ENCODE measurements around the gene MTAP.

The MTAP gene

GRCh38 chr9:21802418-21803000 is at the start of gene MTAP:
TSS of gene MTAP (plus strand) at chr9:21802636. CDS start at chr9:21802749, 113 bp downstream.
- DNase-seq (ENCODE audit: low read depth, low spot score) = peak; percentile 70

DNA sequence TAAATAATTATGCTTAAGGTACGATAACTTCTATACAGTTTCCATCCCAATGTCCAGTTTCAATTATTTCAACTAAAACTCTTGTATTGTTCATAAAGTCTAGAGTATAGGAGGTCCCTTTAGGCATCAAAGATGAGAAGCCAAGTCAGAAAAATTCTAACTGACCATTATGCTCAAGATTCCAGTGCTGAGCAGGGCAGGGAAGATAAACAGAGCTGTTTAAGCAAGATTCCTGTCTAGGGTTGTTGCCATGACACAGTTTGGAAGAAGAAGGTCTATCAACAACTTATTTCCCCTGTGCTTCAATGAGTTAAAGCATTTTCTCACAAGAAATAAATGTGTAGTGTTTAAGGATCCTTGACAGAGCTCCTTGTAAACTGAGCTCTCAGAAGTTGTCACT is 48.9 kb upstream of the MTAP start:
- no peak for DNase-seq (ENCODE audit: low read depth, low spot score)

DNA sequence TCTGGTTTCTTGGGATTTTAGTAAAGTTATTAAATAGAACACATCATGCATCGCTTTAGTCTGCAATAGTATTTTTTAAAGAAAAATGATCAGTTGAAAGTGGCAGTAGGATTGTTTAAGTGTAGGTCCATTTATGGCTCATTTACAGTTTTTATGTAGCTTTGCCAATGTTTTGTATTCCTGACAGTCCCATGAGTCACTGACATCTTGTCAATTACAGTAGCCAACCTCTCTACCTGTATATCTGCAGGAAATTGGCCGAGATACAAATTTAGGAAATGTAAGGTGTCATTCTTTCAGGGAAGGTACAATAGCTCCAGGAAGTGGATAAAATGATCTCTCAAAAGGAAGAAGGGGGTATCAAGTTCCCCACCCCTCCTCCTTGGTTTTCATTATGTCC is 47.7 kb upstream of the MTAP start:
- no peak for DNase-seq (ENCODE audit: low read depth, low spot score)

DNA sequence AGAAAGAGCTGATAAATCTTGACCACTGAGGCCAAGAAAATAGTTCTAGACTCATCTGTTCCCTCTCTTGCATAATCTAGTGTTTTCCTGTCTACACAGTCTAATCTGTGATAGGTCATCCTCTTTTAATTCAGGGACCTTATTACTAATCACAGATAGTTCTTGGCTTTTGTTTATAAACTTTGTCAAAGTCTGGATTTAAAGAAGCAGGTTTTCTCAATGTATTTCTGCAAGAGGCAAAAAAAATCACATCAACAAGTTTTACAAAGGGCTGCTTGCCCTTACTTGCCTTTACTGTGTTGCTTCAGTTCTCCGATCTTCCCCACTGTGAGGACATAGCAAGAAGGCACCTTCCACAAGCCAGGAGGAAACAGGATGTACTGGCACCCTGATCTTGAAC is 43.9 kb upstream of the MTAP start:
- no peak for DNase-seq (ENCODE audit: low read depth, low spot score)

DNA sequence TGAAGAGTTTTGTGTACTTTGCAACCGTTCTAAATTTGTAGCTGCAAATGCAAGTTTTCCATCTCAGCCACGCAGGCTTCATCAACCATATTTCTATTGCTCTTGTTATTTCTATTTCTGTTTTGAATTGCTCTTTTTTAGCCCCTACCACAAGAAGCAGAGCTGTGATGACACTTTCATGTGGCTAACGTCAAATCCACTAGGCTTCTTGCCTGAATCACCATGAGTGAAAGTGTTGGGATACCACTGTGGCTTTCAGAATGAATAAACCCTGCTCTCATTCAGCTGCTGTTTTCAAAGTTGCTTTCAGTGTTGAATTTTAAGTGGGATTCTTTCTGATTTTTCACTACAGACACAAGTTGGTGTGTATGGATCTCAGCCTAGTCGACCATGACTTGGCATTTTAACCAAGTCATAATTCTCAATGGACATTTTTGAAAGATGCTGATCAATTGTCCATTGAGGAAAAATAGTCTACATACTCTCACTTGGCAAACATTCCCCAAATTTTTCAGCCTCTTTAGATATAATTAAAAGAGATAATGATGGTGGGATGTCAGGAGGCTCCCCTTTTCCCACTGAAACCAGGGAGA is 41.0 kb upstream of the MTAP start:
- DNase-seq (ENCODE audit: low read depth, low spot score) = no peak

DNA sequence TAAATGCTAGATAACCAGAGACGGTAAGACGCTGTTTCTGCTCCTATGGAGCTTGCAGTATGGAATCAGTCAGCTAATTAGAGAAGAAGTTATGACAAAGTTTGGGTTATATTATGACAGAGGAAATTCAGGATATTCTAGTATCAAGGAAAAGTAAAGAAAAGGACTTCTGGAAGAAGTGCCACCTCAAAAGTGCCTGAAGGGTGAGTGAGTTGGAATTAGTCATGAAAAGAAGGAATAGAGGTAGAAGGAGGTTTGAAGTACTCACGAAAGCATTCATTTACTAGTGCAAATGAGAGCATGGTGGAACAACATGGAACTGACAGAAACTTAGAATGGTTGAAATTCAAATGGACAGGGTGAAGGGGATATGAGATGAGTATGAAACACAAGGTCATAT is 40.4 kb upstream of the MTAP start:
- no peak for DNase-seq (ENCODE audit: low read depth, low spot score)

- DNase-seq (ENCODE audit: low read depth, low spot score) = no peak
These were observed 37.6 kb upstream of the MTAP start for GRCh38 chr9:21764846-21765245.

- no peak for DNase-seq (ENCODE audit: low read depth, low spot score)
These were observed 36.3 kb upstream of the MTAP start for GRCh38 chr9:21766096-21766495.

- no peak for DNase-seq (ENCODE audit: low read depth, low spot score)
These were observed 31.4 kb upstream of the MTAP start for GRCh38 chr9:21770871-21771560.

- DNase-seq (ENCODE audit: low read depth, low spot score) = no peak
These were observed 24.7 kb upstream of the MTAP start for GRCh38 chr9:21777701-21778100.

GRCh38 chr9:21778304-21778703 is 24.1 kb upstream of the MTAP start:
- no peak for DNase-seq (ENCODE audit: low read depth, low spot score)

- no peak for DNase-seq (ENCODE audit: low read depth, low spot score)
These were observed 23.0 kb upstream of the MTAP start for GRCh38 chr9:21779397-21779796.

DNA sequence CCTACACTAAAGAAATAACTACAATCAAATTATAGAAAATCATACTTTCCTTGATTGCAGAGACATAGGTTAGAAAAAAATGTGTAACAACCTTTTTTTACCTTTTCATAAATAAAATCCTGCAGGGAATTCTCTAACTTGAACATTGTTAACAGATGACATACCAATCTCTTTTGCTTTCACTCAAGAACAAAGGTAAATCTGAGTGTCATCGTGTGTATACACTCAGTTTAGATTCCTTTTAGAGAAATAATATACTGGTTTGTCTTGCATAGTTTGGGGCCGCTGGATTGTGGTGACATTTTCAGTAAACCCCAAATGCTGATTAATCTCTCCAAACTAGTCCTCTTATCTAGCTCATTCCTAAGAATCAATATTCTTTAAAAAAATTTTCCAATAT is 20.8 kb upstream of the MTAP start:
- no peak for DNase-seq (ENCODE audit: low read depth, low spot score)

GRCh38 chr9:21782205-21782604 is 20.2 kb upstream of the MTAP start:
- DNase-seq (ENCODE audit: low read depth, low spot score) = no peak

DNA sequence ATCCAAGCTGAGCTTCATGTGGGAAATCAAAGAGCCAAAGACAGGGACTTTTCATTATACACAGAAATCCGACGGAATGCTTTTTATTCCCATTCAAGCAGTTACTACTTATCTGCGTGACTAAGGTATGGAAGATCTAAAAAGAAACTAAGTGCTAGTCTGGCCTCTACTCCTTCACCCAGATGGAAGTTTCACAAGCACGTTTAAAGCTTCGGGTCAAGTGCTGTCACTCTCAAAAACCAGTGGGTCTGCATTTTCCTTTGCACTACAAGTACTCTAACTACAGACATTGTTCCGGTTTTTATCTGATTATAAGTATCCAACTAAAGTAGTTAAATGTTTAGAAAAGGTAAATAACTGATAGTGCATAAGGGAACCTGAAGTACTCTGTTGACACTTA is 13.7 kb upstream of the MTAP start:
- no peak for DNase-seq (ENCODE audit: low read depth, low spot score)

DNA sequence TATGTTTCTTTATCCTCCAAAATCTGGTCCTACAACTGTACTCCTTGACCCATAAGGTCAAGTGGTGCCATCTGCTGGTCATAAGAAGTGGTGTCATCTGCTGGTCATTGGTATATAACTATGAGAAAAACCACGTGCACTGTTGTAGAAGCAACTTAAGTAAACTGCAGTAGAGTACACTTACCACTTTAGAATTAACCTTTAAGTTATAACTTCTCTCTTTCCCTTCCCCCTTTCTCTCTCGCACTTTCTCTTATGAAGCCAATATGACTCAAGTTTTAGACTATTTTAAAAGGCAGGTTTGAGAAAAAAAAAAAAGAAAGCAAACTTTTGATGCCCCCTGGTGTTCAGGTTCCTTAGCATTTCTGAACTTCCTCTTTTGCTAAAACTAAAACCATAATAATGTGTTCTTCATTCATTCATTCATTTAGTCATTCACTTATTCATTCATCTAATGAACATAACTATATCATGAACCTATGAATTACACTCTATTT is 12.8 kb upstream of the MTAP start:
- peak; percentile 84 for DNase-seq (ENCODE audit: low read depth, low spot score)

DNA sequence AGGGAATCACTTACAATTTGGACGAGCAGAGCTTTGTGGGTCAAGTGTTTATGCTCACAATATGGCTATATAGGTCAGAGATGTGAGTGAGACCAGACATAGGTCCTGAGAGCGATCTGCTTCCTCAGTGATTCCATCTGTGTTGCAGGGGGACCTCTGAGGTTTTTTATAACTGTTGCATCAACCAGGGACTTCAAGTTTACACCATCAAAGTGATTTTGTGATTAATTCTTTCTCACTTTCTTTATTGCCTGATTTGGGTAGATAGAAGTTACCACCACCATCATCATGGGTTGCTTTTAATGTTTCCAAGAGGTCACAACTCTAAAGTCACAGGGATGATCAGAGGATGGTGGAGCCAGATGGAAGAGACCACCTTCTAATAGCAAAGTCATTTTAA is 7.0 kb upstream of the MTAP start:
- DNase-seq (ENCODE audit: low read depth, low spot score) = no peak

DNA sequence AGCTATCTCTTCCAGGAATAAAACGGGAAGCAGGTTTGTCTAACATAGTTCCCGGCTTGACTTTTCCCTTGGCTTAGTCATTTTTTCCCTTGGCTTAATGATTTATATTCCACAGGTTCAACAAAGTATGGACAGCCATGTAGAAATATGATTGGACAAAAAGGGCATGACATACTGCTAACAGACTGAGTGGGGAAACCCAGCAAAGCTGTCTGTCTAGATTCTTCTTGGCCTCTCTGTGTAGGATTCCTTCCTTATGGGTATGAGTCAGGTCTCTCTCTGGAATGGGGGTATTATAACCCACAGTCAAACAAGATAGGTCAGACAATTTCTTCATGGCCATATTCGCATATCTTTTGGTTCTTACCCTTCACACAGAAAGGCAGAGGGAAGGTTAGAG is 5.7 kb upstream of the MTAP start:
- no peak for DNase-seq (ENCODE audit: low read depth, low spot score)

- DNase-seq (ENCODE audit: low read depth, low spot score) = no peak
These were observed 1.3 kb upstream of the MTAP start for GRCh38 chr9:21800931-21801682.

- peak; percentile 52 for DNase-seq (ENCODE audit: low read depth, low spot score)
These were observed 586 bp upstream of the MTAP start for GRCh38 chr9:21801683-21802417.

DNA sequence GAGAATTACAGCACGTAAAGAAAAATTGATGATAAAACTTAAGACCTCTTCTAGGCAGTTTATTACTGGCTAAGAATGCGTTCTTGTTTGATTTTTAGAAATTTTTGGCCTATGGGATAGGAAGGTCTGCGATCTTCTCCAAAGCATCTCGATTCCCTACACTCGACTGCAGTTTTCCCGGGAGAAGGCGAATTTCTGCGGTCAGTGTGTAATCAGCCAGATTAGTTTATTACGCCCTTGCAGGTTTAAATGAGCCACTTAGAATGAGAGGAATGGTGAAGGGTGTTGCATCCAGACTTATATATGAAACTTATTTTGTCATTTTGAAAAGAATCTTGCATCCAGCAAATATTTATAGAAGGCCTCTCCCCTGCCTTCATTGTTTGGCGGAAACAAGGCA is 1.2 kb downstream of the MTAP start:
- DNase-seq (ENCODE audit: low read depth, low spot score) = no peak

GRCh38 chr9:21804331-21804730 is 1.9 kb downstream of the MTAP start:
- no peak for DNase-seq (ENCODE audit: low read depth, low spot score)

Measured in smooth muscle cell of the brain vasculature (primary cell).